ENCODE results near the gene CFTR. TPM values are rescaled to one million over a fixed set of nuclear protein-coding genes. Genes with fewer than 3 reads are reported as not detected.
A peak's percentile ranks its signal among the peaks of the same experiment; 100 is the strongest.

The CFTR gene
- total and polyA plus RNA-seq, 2 of the 4 experiments (the other 2 are of a cell fraction) = 0.18 to 0.21 TPM

GRCh38 chr7:117675497-117676435, 195.9 kb downstream of the CFTR start:
- intact Hi-C loops (cut with micrococcal nuclease) (loop anchor here (2.0 kb wide), 2 partner anchors 93 to 275 kb away; no protein-coding TSS in a partner anchor), dilution Hi-C loops (cut with HindIII; ENCODE audit: low sequenced_read_pairs, unreplicated experiment) (no loop called here), in situ Hi-C loops (cut with MboI; ENCODE audit: low sequenced_read_pairs) (no loop called here)
- Histone ChIP-seq H3K9me1 (ENCODE audit: insufficient read depth, low read length) (no peaks in the 10 kb centered on the region), H2BK5ac (ENCODE audit: low read depth, low read length, poor library complexity, severe bottlenecking) (no peak overlapping the region), H2BK120ac (ENCODE audit: low read depth, low read length) (peak overlapping the region; percentile 59), H3K23ac (ENCODE audit: low read depth, low read length) (no peak overlapping the region), H4K5ac (ENCODE audit: low read depth, low read length) (peak overlapping the region; percentile 21; the same call in 1 of the 2 replicates), H3K36me3 (ENCODE audit: control insufficient read depth, insufficient read depth, low read length) (no peaks in the 10 kb centered on the region), H3K9me3 (ENCODE audit: control insufficient read depth, insufficient read depth, low read length) (no peaks in the 10 kb centered on the region), H2BK20ac (ENCODE audit: low read depth, low read length) (no peak overlapping the region; the same call in 1 of the 2 replicates), H3K27me3 (ENCODE audit: control insufficient read depth, insufficient read depth, low read length) (peaks cover 9% of the 10 kb centered on the region), H3K14ac (replicated peaks; ENCODE audit: low read depth, low read length) (no peak overlapping the region), H3K27ac (ENCODE audit: insufficient read depth, low read length) (no peak overlapping the region), H3K4me3 (ENCODE audit: insufficient read depth, low read depth, low read length) (no peak overlapping the region), H3K79me1 (ENCODE audit: low read depth in 1 of 2, low read length in 2 of 2) (no peaks in the 10 kb centered on the region), H3K4me1 (ENCODE audit: control insufficient read depth, insufficient read depth, low read length) (peaks cover 11% of the 10 kb centered on the region; the same call in 1 of the 2 replicates), H3K56ac (ENCODE audit: extremely low read depth, insufficient read depth, low read length) (no peak overlapping the region), H4K8ac (ENCODE audit: low read depth in 2 of 2, low read length in 2 of 2) (no peak overlapping the region; a peak in 1 of 4 replicates), H3K18ac (ENCODE audit: low read depth, low read length) (peak overlapping the region; percentile 56; the same call in 1 of the 2 replicates), H2BK15ac (ENCODE audit: low read depth, low read length) (no peak overlapping the region), H2AK5ac (ENCODE audit: low read depth, low read length) (no peak overlapping the region; the same call in 1 of the 2 replicates), H3K4me2 (ENCODE audit: low read depth, low read length) (no peak overlapping the region), H3K9ac (ENCODE audit: low read depth, low read length) (no peak overlapping the region), H2AK9ac (replicated peaks; ENCODE audit: low read depth, low read length, poor library complexity) (no peak overlapping the region), H3K4ac (ENCODE audit: low read depth, low read length) (peak overlapping the region; percentile 50; the same call in 1 of the 2 replicates), H4K91ac (ENCODE audit: insufficient read depth, low read depth, low read length) (0 out of 2 replicates have a peak overlapping the region, but pooled peaks have one; percentile 1), H4K20me1 (ENCODE audit: insufficient read depth, low read length) (no peaks in the 10 kb centered on the region), H2AFZ (replicated peaks; ENCODE audit: low read length, poor library complexity) (peak overlapping the region; percentile 38)
- DNase-seq (peak; percentile 10), ATAC-seq (ENCODE audit: low read depth) (peak; percentile 56)
- WGBS, 2 experiments (ENCODE audit: extremely low coverage in 2 of 2, insufficient read length in 1 of 2) = no CpG with 5 or more reads among the region's 3 CpGs
- no TSS peak for BruUV-seq (replicated peaks)
- ChIA-PET CTCF (interaction anchor here (1.0 kb wide), 1 partner anchor 8 kb away, joined by 3 read pairs; no protein-coding TSS in a partner anchor), POLR2A (ENCODE audit: unreplicated experiment) (no interaction called here)
- TF ChIP-seq CEBPB (IDR thresholded peaks at IDR 0.05; ENCODE audit: low read depth, low read length) (no peak), NFE2L2 (IDR thresholded peaks at IDR 0.05; ENCODE audit: low read depth, low read length) (peak; percentile 36; the same call in 1 of the 2 replicates), MXI1 (IDR thresholded peaks at IDR 0.05; ENCODE audit: borderline replicate concordance, low read depth, low read length) (no peak)
